ENCODE measurements around the gene DEPDC5.

The DEPDC5 gene

DNA sequence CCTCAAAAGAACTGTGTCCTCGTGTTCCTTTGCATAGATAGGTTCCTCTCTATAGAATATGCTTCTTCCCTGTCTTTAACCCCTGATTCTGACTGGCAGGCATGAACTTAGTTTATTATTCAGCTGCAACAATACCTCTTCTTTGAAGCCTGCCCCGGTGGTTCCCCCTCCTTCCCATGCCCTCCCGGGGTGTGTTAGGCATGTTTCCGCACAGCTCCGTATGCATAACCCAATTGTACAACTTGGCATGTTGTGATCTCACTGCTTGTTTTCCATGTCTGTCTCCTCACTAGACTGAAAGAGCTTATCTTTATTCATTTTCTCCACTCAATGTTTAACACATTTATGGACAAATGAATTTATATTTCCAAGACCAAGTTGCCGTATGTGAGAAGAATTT, 72.6 kb downstream of the DEPDC5 start:
- no peaks in the 10 kb centered on the region for H3K9me3 ChIP-seq
- no peak overlapping the region for H3K4me3 ChIP-seq
- TF ChIP-seq CTCF (IDR thresholded peaks at IDR 0.05): no peak
- no peaks in the 10 kb centered on the region for H3K4me1 ChIP-seq
- no peak overlapping the region for H3K27ac ChIP-seq
- intact Hi-C loops (cut with DNase I; ENCODE audit: low total_unique reads): no loop called here
- peaks cover 23 to 86% (median 30%) of the 10 kb centered on the region in 3 donors for H3K36me3 ChIP-seq
- H3K27me3 ChIP-seq: no peaks in the 10 kb centered on the region
- no peak for DNase-seq

DNA sequence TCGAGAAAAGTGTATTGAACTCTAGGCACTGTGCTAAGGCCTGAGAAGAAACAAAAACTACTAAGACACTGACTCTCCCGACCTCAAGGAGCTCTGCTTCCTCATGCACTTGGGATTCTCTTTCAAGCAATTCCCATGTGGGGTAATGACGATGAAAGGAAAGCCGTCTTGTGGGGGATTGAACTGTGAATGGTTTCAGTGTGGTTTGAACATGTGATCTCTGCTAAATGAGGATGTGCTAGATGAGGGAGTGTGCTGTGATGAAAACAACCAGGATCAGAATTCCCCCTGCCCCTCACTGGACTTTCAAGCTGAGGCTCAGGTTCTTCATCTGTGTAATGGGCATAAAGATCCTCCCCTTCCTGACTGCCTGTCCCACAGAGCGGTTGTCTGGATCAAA, 74.9 kb downstream of the DEPDC5 start:
- Histone ChIP-seq H3K27ac (no peak overlapping the region), H3K9me3 (no peaks in the 10 kb centered on the region), H3K4me3 (no peak overlapping the region), H3K36me3 (peaks cover 9 to 78% (median 19%) of the 10 kb centered on the region in 3 donors), H3K27me3 (no peaks in the 10 kb centered on the region), H3K4me1 (no peaks in the 10 kb centered on the region)
- TF ChIP-seq CTCF (IDR thresholded peaks at IDR 0.05): no peak
- DNase-seq: no peak
- intact Hi-C loops (cut with DNase I; ENCODE audit: low total_unique reads): no loop called here

GRCh38 chr22:31829505-31829904, 75.7 kb downstream of the DEPDC5 start:
- H3K27ac ChIP-seq: no peak overlapping the region
- no peak overlapping the region for H3K4me3 ChIP-seq
- DNase-seq: no peak
- intact Hi-C loops (cut with DNase I; ENCODE audit: low total_unique reads): no loop called here
- no peaks in the 10 kb centered on the region for H3K27me3 ChIP-seq
- TF ChIP-seq CTCF (IDR thresholded peaks at IDR 0.05): no peak
- peaks cover 9 to 78% (median 25%) of the 10 kb centered on the region in 3 donors for H3K36me3 ChIP-seq
- H3K4me1 ChIP-seq: no peaks in the 10 kb centered on the region
- H3K9me3 ChIP-seq: no peaks in the 10 kb centered on the region

- H3K27me3 ChIP-seq: no peaks in the 10 kb centered on the region
- no peaks in the 10 kb centered on the region for H3K4me1 ChIP-seq
- no peak for DNase-seq
- intact Hi-C loops (cut with DNase I; ENCODE audit: low total_unique reads): no loop called here
- peaks cover 9 to 78% (median 35%) of the 10 kb centered on the region in 3 donors for H3K36me3 ChIP-seq
- TF ChIP-seq CTCF (IDR thresholded peaks at IDR 0.05): no peak
- no peak overlapping the region for H3K4me3 ChIP-seq
- no peak overlapping the region for H3K27ac ChIP-seq
- H3K9me3 ChIP-seq: no peaks in the 10 kb centered on the region
Measured at GRCh38 chr22:31830721-31831070, 76.9 kb downstream of the DEPDC5 start.

GRCh38 chr22:31833930-31834329, 80.1 kb downstream of the DEPDC5 start:
- H3K4me1 ChIP-seq: no peaks in the 10 kb centered on the region
- intact Hi-C loops (cut with DNase I; ENCODE audit: low total_unique reads): no loop called here
- TF ChIP-seq CTCF (IDR thresholded peaks at IDR 0.05): no peak
- no peak for DNase-seq
- H3K27me3 ChIP-seq: no peaks in the 10 kb centered on the region
- no peak overlapping the region for H3K27ac ChIP-seq
- peaks cover 29 to 81% (median 58%) of the 10 kb centered on the region in 3 donors for H3K36me3 ChIP-seq
- no peak overlapping the region for H3K4me3 ChIP-seq
- no peaks in the 10 kb centered on the region for H3K9me3 ChIP-seq

DNA sequence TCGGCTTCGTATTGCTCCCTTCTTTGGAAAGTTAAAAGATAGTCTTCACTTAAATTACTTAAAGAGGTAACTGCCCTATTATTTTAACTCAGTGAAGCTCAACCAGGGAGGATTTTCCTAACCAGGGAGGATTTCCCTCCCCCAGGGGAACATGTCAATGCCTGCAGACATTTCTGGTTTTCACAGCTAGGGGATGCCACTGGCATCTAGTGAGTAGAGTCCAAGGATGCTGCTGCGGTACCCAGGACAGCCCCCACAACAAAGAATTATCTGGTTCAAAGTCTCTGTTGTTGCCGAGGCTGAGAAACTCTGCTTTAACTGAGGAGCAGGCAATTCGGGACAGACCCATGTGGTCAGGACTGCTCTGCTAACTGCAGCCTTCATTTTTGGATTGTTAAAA, 82.2 kb downstream of the DEPDC5 start:
- no peaks in the 10 kb centered on the region for H3K4me1 ChIP-seq
- no peak for DNase-seq
- H3K4me3 ChIP-seq: no peak overlapping the region
- H3K36me3 ChIP-seq: peaks cover 44 to 83% (median 71%) of the 10 kb centered on the region in 3 donors
- H3K27me3 ChIP-seq: no peaks in the 10 kb centered on the region
- no peak for TF ChIP-seq CTCF (IDR thresholded peaks at IDR 0.05)
- intact Hi-C loops (cut with DNase I; ENCODE audit: low total_unique reads): no loop called here
- H3K9me3 ChIP-seq: no peaks in the 10 kb centered on the region
- H3K27ac ChIP-seq: no peak overlapping the region

Measured in tibial artery (tissue), 4 donors.